Right lobe of liver (tissue), 6 donors: ENCODE data around the gene LPAR4. TPM values are rescaled to one million over a fixed set of nuclear protein-coding genes. Genes with fewer than 3 reads are reported as not detected.

Experiments used
- ATAC-seq, 4 donors: fragments of 200-7000 bp; cut with Tn5 transposase; one replicate each; pipeline ENCODE4 v1.9.1; 2020; ENCODE audit warnings: mild to moderate bottlenecking in 4 of 4, moderate library complexity in 4 of 4
- DNase-seq, 3 donors: peaks; one replicate each; pipeline ENCODE4 v3.0.0-alpha.2; 2020
- H3K27ac ChIP-seq, 3 donors: fragments of 200-600 bp; one replicate each; pipeline ENCODE4 v1.8.0; 2022
- H3K27me3 ChIP-seq, 2 donors: fragments of 200-600 bp; one replicate each; pipeline ENCODE4 v1.8.0; 2022
- H3K36me3 ChIP-seq, 4 donors: fragments of 200-600 bp; sonication (generic) in 1 of 4; one replicate each; pipeline versions ENCODE4 v1.5.1 to v1.8.0; 2017 to 2022; ENCODE audit warnings: control low read depth in 1 of 4
- H3K4me1 ChIP-seq, 4 donors: fragments of 200-600 bp; sonication (generic) in 1 of 4; one replicate each; pipeline versions ENCODE4 v1.5.1 to v1.8.0; 2017 to 2022; ENCODE audit warnings: control low read depth in 1 of 4
- H3K4me3 ChIP-seq, 3 donors: fragments of 200-600 bp; one replicate each; pipeline ENCODE4 v1.8.0; 2022
- H3K9me3 ChIP-seq, 4 donors: fragments of 200-600 bp; sonication (generic) in 1 of 4; one replicate each; pipeline versions ENCODE4 v1.5.1 to v1.8.0; 2017 to 2022; ENCODE audit warnings: control low read depth in 1 of 4
- POLR2A ChIP-seq: fragments of 450-650 bp; IDR thresholded peaks from one replicate; pipeline ENCODE4 v1.6.1; 2017; ENCODE audit warnings: antibody characterized with exemption, mild to moderate bottlenecking
- WGBS: methylation state at CpG from one replicate; pipeline ENCODE4 v1.1.6; 2018; ENCODE audit warnings: low coverage, low lambda C conversion rate; ENCODE audit not compliant: insufficient coverage; ENCODE audit errors: missing lambda C conversion rate; 5-methylcytosine and 5-hydroxymethylcytosine counted together
- intact Hi-C, 2 donors: fragments of 100-400 bp; cut with DNase I; formaldehyde crosslinking; loops; one replicate each; pipeline versions ENCODE4 v1.11.2 to v1.14.1; 2022
- total RNA-seq, 6 experiments: library from RNA; depleted of rRNA in 2 of 6; stranded (reverse); fragments of >200 nt in 2 of 6; fragmentation: NEBNext Ultra II Directional in 3 of 6; extraction: Animal tissue kit (Norgen Biotek cat#: 25700) in 3 of 6; gene quantifications; one replicate each; pipeline versions ENCODE4 v1.1.0 to v1.2.4, GENCODE V29; 2016 to 2023
- TF ChIP-seq, protein P1 (sequence below), 4 donors: fragments of 200-600 bp in 3 of 4; fragments of 450-650 bp in 1 of 4; IDR thresholded peaks; one replicate each; pipeline versions ENCODE4 v1.5.1 to v1.8.0; 2016 to 2022; ENCODE audit warnings: antibody characterized with exemption in 4 of 4, mild to moderate bottlenecking in 2 of 4
- donor health status: DM: no; HTN: yes; CAD: no.
- donor health status: DM: no; HTN: no; CAD: no.
- donor health status: DM: no; HTN: no; CAD: no.
- donor health status: DM: no; HTN: yes; CAD: no.
- donor health status: DM: no; HTN: yes; CAD: no.

LPAR4 gene
- total RNA-seq, 6 experiments from 2014 or later = not detected

DNA sequence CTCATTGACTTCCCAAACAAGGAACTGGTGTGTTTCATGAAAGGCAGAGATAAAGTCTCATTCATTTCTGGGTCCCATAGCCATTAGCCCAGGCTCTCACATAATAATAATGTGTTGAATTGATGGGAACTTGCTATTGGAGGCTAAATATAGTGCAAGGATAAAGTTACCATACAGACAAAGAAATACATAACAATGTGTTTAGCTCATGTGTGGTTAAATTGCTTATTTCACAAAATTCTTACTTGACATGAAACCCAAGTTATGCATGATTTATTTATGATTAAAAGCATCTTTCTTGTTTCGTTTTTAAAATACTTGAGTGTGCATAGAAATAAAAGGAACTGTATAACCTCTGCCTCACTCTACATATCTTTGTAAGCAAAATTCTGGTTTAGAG is 37.3 kb upstream of the LPAR4 start:
- no peak overlapping the region for H3K4me3 ChIP-seq
- H3K36me3 ChIP-seq = no peaks in the 10 kb centered on the region
- TF ChIP-seq, protein P1, sequence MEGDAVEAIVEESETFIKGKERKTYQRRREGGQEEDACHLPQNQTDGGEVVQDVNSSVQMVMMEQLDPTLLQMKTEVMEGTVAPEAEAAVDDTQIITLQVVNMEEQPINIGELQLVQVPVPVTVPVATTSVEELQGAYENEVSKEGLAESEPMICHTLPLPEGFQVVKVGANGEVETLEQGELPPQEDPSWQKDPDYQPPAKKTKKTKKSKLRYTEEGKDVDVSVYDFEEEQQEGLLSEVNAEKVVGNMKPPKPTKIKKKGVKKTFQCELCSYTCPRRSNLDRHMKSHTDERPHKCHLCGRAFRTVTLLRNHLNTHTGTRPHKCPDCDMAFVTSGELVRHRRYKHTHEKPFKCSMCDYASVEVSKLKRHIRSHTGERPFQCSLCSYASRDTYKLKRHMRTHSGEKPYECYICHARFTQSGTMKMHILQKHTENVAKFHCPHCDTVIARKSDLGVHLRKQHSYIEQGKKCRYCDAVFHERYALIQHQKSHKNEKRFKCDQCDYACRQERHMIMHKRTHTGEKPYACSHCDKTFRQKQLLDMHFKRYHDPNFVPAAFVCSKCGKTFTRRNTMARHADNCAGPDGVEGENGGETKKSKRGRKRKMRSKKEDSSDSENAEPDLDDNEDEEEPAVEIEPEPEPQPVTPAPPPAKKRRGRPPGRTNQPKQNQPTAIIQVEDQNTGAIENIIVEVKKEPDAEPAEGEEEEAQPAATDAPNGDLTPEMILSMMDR (IDR thresholded peaks at IDR 0.05) = no peak
- TF ChIP-seq POLR2A = no peak
- no peaks in the 10 kb centered on the region for H3K27me3 ChIP-seq
- H3K4me1 ChIP-seq = no peaks in the 10 kb centered on the region
- 15% methylated on average over 1 of the region's 1 CpG for WGBS
- H3K27ac ChIP-seq = no peak overlapping the region
- H3K9me3 ChIP-seq = no peaks in the 10 kb centered on the region
- ATAC-seq = no peak
- intact Hi-C loops = no loop called here
- DNase-seq = no peak

DNA sequence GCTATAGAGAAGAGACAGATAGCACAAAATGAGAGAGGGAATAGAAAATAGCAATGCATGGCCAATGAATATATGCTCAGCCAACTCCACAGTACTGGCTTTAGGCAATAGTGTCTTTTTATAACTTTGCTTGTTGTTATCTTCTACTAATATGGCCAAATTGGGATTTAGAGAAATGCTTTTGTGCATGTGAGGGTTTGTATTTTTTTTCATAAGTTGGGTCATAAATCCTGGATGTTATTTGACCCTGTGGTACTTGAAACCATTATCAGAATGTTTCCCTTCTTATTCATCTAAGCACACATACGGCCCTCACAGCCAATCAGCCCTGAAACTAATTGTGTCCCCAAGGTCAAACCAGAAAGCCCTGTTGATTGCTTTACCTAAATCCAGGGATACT is 35.2 kb upstream of the LPAR4 start:
- intact Hi-C loops = no loop called here
- 55% methylated on average over 1 of the region's 1 CpG for WGBS
- Histone ChIP-seq H3K27ac (no peak overlapping the region), H3K27me3 (no peaks in the 10 kb centered on the region), H3K4me3 (no peak overlapping the region), H3K9me3 (no peaks in the 10 kb centered on the region), H3K36me3 (no peaks in the 10 kb centered on the region), H3K4me1 (no peaks in the 10 kb centered on the region)
- TF ChIP-seq, protein P1 (IDR thresholded peaks at IDR 0.05) = no peak
- no peak for TF ChIP-seq POLR2A
- DNase-seq = no peak
- no peak for ATAC-seq

DNA sequence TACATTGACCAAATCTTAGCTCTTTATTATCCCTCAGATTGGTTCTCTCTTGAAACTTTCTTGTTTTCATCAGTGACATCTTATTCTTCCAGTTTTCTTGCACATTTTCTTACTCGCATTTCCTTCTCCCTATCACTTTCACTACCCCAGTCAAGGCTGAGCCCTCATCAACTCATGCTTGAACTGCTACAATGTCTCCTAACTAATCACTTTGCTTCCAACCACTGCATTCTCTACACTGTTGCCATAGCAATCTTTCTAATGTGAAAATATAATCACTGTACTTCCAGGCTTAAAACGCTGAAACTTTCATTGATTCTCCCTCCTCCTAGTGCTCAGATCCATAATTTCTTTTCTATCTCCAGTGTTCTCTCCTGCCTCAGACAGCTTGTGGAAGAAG is 22.2 kb upstream of the LPAR4 start:
- intact Hi-C loops = no loop called here
- Histone ChIP-seq H3K27ac (no peak overlapping the region), H3K36me3 (no peaks in the 10 kb centered on the region), H3K4me3 (no peak overlapping the region), H3K4me1 (no peaks in the 10 kb centered on the region), H3K9me3 (no peaks in the 10 kb centered on the region), H3K27me3 (no peaks in the 10 kb centered on the region)
- no peak for TF ChIP-seq POLR2A
- 55% methylated on average over 2 of the region's 2 CpGs for WGBS
- no peak for ATAC-seq
- DNase-seq = no peak

DNA sequence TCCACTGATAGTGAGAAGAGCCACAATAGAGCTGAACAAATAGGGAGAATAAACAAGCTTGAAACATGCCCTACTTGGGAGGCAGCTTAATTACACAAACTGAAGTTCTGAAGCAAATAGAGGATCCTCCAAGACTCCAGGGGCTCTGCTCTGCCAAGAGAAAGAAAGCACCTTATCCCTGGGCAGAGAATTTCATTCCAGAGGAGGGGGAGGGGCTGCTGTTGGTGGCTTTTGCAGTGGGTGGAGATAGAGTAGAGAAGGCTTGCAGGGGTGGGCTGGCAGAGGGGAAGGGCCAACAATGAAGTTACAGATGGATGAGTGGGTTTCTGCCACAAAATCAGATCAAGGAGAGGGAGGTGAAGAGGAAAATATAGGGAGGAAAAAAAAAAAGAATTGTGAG is 1.0 kb upstream of the LPAR4 start:
- Histone ChIP-seq H3K27ac (no peak overlapping the region), H3K9me3 (no peaks in the 10 kb centered on the region), H3K4me3 (no peak overlapping the region), H3K4me1 (no peaks in the 10 kb centered on the region), H3K27me3 (peaks cover 0 to 5% of the 10 kb centered on the region in 2 donors), H3K36me3 (no peaks in the 10 kb centered on the region)
- TF ChIP-seq POLR2A = no peak
- TF ChIP-seq, protein P1 (IDR thresholded peaks at IDR 0.05) = no peak
- ATAC-seq (no peak), DNase-seq (no peak)
- intact Hi-C loops = no loop called here

DNA sequence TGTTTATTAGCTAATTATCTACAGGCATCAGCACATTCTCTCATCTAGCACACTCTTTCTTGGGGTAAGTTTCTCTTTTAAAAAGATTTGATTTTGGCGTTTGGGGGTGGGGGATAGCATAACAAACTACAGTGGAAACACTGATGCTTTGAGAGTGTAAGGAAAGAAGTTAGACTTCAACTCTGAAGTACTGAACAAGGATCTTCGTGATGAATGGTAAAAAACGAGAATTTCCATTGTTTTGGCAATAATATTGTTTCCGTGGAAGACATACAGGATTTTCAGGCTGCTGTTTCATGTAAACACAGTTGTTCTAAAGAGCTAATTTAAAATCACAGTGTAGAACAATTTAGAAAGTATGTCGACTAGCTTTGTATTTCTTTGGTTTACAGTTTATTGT is 451 bp downstream of the LPAR4 start:
- DNase-seq (no peak), ATAC-seq (no peak)
- Histone ChIP-seq H3K9me3 (no peaks in the 10 kb centered on the region), H3K36me3 (no peaks in the 10 kb centered on the region), H3K4me3 (no peak overlapping the region), H3K27ac (no peak overlapping the region), H3K4me1 (no peaks in the 10 kb centered on the region), H3K27me3 (peaks cover 0 to 5% of the 10 kb centered on the region in 2 donors)
- intact Hi-C loops = no loop called here
- TF ChIP-seq, protein P1 (IDR thresholded peaks at IDR 0.05) = no peak
- TF ChIP-seq POLR2A = no peak
- 14% methylated on average over 5 of the region's 5 CpGs for WGBS
